ENCODE data around the gene CDC14A.
"Not testable (repeated sequence)": the region's sequence is repeated elsewhere in the genome, so short reads cannot be mapped to it uniquely, and the experiment has no call there.

CDC14A gene

DNA sequence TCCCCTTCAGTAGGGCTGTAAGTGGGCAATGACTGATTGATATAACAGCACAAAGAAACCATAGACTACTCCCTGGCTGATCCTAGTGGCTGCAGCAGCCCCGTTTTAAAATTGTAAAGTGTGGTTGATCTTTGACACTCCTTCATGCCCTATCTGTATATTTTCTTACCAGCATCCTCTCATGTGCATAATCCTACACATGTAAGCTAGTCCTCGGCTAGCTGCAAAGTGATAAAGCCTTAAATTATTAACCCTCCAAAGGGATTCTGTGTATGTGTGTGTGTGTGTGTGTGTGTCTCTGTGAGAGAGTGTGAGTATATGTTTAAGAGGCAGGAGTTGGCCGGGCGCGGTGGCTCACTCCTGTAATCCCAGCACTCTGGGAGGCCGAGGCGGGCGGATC lies 30.8 kb upstream of the CDC14A start:
- DNase-seq (no peak), ATAC-seq (replicated peaks) (no peak)
- no peaks in the 10 kb centered on the region for H3K4me1 Mint-ChIP-seq (ENCODE audit: low read depth in 2 of 2)
- no peak overlapping the region for H3K27ac Mint-ChIP-seq
- H3K27me3 Mint-ChIP-seq: no peaks in the 10 kb centered on the region
- peaks cover 4 to 9% of the 10 kb centered on the region in 2 donors for H3K9me3 Mint-ChIP-seq
- no peak overlapping the region for H3K4me3 Mint-ChIP-seq
- H3K36me3 Mint-ChIP-seq (ENCODE audit: insufficient read depth): no peaks in the 10 kb centered on the region

DNA sequence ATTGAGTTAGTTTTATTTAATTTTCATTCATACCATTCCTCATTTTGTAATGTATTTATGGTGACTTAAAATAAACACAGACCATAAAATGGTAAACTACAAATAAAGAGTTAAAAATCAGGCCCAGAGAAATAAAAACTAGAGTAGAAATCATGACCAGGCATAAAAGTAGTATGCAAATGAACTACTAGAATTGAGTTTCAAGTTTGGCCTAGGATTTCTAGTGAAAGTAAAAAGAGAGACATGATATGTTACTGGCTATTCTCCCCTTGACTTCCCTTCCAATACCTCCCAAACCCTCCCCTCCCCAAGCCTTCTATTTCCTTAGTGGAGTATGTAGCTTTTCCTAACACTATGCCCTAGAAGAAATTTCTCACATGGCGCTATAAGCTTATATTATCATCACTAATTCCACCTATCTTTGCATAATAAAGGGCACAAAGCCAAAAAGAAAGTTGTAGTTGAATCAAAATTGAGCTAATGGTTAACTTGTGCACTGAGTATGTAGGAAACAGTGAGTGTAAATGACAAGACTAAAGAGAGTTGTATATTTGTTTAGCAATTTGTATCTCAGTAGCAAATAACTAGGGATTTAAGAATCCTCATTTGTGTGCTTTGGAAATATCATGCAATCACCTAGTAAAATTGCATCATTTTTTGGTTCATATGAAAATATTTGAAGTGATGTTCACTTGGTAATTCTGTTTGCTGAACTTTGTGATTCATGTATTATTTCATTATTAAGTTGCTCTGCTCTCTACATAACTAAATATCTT lies 29.7 kb upstream of the CDC14A start:
- H3K9me3 Mint-ChIP-seq: peaks cover 4 to 9% of the 10 kb centered on the region in 2 donors
- H3K27ac Mint-ChIP-seq: no peak overlapping the region
- no peaks in the 10 kb centered on the region for H3K4me1 Mint-ChIP-seq (ENCODE audit: low read depth in 2 of 2)
- DNase-seq (no peak), ATAC-seq (replicated peaks) (no peak)
- H3K36me3 Mint-ChIP-seq (ENCODE audit: insufficient read depth): no peaks in the 10 kb centered on the region
- H3K4me3 Mint-ChIP-seq: no peak overlapping the region
- no peaks in the 10 kb centered on the region for H3K27me3 Mint-ChIP-seq

DNA sequence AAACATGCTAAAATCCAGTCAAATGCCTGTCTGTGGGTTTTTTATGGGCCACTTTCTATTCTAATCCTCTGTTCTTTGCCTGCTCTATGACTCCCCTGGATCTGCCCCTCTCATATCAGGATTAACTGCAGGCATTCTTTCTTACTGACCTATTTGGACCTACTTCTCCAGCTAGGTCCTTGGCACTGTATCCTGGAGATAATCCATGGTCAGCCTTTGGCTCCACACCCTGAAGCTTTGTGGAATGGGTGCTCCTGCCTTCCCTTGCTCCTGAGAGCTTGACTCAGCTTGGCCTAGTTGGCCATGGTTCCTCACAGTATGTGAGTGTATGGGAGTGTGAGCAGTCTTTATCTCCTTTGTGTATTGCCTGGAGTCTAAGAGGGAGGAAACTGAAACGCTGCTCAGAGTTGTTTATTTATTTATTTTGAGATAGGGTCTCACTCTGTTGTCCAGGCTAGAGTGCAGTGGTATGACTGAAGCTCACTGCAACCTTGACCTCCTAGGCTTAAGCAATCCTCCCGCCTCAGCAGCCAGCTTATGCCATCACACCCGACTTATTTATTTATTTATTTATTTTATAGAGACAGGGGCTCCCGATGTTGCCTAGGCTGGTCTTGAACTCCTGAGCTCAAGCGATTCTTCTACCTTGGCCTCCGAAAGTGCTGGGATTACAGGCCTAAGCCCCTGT lies 28.7 kb upstream of the CDC14A start:
- no peaks in the 10 kb centered on the region for H3K4me1 Mint-ChIP-seq (ENCODE audit: low read depth in 2 of 2)
- H3K36me3 Mint-ChIP-seq (ENCODE audit: insufficient read depth): no peaks in the 10 kb centered on the region
- DNase-seq (no peak), ATAC-seq (replicated peaks) (no peak)
- H3K27ac Mint-ChIP-seq: no peak overlapping the region
- no peak overlapping the region for H3K4me3 Mint-ChIP-seq
- H3K27me3 Mint-ChIP-seq: no peaks in the 10 kb centered on the region
- peaks cover 4 to 9% of the 10 kb centered on the region in 2 donors for H3K9me3 Mint-ChIP-seq

DNA sequence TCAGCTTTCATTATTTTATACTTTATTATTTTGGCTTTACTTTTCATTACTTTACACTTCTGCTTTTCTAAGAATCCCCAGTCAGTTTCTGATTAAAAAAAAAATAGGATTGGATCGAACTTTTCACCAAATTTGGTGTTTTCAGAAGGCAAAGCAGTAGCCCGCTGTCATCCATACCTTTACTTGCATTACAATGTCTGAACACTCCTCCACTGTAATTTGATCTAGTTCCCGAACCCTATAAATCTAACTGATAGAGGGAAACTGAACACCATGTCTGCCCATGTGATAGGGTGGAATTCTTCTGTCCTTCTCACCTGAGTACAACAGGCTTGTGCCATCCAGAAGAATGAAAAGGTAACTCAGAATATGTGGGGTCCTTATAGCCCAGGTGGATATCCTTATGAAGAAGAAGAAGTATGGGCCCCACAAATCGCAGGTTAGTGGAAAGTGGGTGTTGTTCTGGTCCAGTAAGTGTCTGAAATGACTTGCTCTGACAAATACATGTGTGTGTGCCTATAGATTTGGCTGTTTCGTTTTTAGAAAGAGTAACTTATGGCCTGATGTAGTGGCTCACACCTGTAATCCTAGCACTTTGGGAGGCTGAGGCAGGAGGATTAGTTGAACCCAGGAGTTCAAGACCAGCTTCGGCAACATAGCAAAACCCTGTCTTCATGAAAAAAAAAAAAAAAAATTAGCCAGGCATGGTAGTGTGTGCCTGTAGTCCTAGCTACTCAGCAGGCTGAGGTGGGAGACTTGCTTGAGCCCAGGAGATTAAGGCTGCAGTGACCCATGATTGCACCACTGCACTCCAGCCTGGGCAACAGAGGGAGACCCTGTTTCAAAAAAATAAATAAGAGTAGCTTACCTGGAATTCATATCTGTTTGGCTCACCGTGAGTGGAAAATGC lies 26.6 kb upstream of the CDC14A start:
- Mint-ChIP-seq H3K4me1 (ENCODE audit: low read depth in 2 of 2) (no peaks in the 10 kb centered on the region), H3K27ac (no peak overlapping the region), H3K9me3 (no peaks in the 10 kb centered on the region), H3K4me3 (no peak overlapping the region), H3K36me3 (ENCODE audit: insufficient read depth) (no peaks in the 10 kb centered on the region), H3K27me3 (no peaks in the 10 kb centered on the region)
- no peak for DNase-seq
- ATAC-seq (replicated peaks): no peak

DNA sequence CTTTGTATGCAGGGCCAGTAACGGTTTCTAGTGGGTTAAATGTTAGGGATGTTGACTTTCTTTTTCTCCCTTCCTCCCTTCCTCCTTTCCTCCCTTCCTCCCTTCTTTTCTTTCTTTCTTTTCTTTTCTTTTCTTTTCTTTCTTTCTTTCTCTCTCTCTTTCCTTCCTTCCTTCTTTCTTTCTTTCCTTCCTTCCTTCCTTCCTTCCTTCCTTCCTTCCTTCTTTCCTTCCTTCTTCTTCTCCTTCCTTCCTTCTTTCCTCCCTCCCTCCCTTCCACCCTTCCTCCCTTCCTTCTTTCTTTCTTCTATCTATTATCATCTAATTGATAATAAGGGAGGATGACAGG lies 26.0 kb upstream of the CDC14A start:
- not testable (repeated sequence) for H3K27me3 Mint-ChIP-seq; ATAC-seq (replicated peaks); H3K4me3 Mint-ChIP-seq; H3K36me3 Mint-ChIP-seq (ENCODE audit: insufficient read depth); DNase-seq; H3K27ac Mint-ChIP-seq; H3K9me3 Mint-ChIP-seq; H3K4me1 Mint-ChIP-seq (ENCODE audit: low read depth in 2 of 2)

DNA sequence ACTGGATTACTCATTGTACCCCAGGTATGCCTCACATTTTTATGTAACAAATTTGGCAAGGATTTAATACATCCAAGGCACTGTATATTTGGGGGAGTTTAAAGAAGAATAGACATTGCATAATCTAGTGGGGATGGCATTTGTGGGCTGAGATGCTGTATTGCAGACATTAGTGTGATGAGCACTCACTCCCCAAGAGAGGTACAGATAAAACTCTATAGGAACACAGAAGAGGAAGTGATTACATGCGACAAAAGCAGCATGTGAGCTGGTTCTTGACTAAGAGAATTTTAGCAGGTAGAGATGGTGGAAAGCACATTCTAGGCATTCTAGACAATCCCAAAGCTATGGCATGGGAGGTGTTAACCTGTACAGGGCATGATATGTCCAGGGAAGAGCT lies 24.2 kb upstream of the CDC14A start:
- no peaks in the 10 kb centered on the region for H3K27me3 Mint-ChIP-seq
- H3K9me3 Mint-ChIP-seq: no peaks in the 10 kb centered on the region
- H3K4me3 Mint-ChIP-seq: no peak overlapping the region
- ATAC-seq (replicated peaks) (no peak), DNase-seq (no peak)
- no peak overlapping the region for H3K27ac Mint-ChIP-seq
- H3K4me1 Mint-ChIP-seq (ENCODE audit: low read depth in 2 of 2): no peaks in the 10 kb centered on the region
- no peaks in the 10 kb centered on the region for H3K36me3 Mint-ChIP-seq (ENCODE audit: insufficient read depth)

DNA sequence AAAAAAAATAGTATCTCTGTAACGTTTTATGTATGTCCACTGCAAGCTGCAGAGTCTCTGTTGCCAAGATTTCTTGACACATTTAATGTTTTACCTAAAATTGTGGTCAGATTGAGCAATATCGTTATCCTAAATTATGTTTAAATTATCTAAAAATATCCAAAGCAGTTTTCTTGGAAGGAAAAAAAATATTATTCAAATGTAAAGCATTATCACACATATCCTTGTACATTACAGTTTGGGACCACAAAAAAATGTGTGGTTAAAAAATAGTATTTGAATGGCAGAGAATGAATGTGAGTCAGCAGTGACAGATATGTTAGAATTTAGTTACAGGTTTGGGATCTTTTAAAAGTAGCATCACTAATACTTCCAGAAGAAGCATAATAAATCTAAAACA lies 21.2 kb upstream of the CDC14A start:
- H3K4me3 Mint-ChIP-seq: not testable (repeated sequence)

DNA sequence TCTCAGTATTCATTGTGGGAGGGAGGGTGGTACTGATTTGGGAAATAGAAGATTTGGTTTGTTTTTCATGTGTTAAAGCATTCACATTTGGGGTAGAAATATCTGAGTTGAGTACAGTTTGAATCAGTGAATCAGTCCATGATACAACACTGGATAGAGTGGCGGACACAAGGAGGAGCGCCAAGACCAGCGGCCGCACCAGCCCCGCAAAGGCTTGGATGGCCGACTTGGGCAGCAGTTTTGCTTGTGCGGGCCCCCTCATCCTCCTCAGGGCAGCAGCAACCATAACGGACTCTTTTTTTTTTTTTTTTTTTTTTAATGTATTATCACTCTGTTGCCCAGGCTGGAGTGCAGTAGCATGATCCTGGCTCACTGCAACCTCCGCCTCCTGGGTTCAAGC lies 20.0 kb upstream of the CDC14A start:
- Mint-ChIP-seq H3K36me3 (ENCODE audit: insufficient read depth) (no peaks in the 10 kb centered on the region), H3K4me1 (ENCODE audit: low read depth in 2 of 2) (no peaks in the 10 kb centered on the region), H3K9me3 (no peaks in the 10 kb centered on the region), H3K4me3 (no peak overlapping the region), H3K27me3 (peaks cover 2 to 15% of the 10 kb centered on the region in 2 donors), H3K27ac (no peak overlapping the region)
- ATAC-seq (replicated peaks): no peak
- DNase-seq: no peak

More for the DNA sequence above, 21.2 kb upstream of the CDC14A start:
- not testable (repeated sequence) for H3K36me3 Mint-ChIP-seq (ENCODE audit: insufficient read depth); H3K27ac Mint-ChIP-seq; DNase-seq; H3K27me3 Mint-ChIP-seq; ATAC-seq (replicated peaks); H3K9me3 Mint-ChIP-seq; H3K4me1 Mint-ChIP-seq (ENCODE audit: low read depth in 2 of 2)

DNA sequence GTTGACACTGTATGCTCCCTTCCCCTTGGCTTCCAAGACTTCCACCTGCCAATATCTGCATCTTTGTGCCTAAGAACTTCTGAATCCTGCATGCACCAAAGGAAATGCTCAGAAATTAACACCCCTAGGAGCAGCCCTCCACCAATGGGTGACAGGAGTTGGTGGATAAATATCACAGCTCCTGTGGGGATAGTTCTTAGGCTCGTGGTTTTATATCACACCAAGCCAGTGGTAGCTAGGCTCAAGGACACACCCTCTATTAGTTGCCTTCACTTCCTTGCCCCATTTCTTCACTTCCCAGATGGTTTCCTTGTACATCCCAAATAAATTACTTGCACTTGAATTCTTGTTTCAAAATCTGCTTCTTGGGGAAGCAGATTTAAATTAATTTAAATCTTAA lies 16.9 kb upstream of the CDC14A start:
- H3K4me3 Mint-ChIP-seq: no peak overlapping the region

DNA sequence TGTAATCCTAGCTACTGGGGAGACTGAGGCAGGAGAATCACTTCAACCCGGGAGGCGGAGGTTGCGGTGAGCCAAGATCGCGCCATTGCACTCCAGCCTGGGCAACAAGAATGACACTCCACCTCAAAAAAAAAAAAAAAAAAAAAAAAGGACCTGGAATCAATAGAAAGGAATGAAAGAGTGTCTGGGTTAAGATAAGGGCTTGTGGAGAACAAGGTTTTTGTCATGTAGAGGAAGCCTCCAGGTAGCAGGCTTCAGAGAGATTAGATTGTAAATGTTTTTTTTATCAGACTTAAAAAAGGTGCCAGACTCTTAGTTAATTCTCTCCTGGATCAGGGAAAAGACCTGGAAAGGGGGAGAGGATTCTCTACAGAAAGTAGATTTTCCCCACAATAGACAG lies 14.4 kb upstream of the CDC14A start:
- H3K4me3 Mint-ChIP-seq; ATAC-seq (replicated peaks); DNase-seq; H3K4me1 Mint-ChIP-seq (ENCODE audit: low read depth in 2 of 2); H3K36me3 Mint-ChIP-seq (ENCODE audit: insufficient read depth); H3K27ac Mint-ChIP-seq; H3K9me3 Mint-ChIP-seq: not testable (repeated sequence)
- peaks cover 6 to 18% of the 10 kb centered on the region in 2 donors for H3K27me3 Mint-ChIP-seq

More for the DNA sequence above, 16.9 kb upstream of the CDC14A start:
- peaks cover 6 to 18% of the 10 kb centered on the region in 2 donors for H3K27me3 Mint-ChIP-seq
- no peaks in the 10 kb centered on the region for H3K36me3 Mint-ChIP-seq (ENCODE audit: insufficient read depth)
- no peak for ATAC-seq (replicated peaks)
- no peaks in the 10 kb centered on the region for H3K4me1 Mint-ChIP-seq (ENCODE audit: low read depth in 2 of 2)
- no peaks in the 10 kb centered on the region for H3K9me3 Mint-ChIP-seq
- no peak overlapping the region for H3K27ac Mint-ChIP-seq
- DNase-seq: no peak

DNA sequence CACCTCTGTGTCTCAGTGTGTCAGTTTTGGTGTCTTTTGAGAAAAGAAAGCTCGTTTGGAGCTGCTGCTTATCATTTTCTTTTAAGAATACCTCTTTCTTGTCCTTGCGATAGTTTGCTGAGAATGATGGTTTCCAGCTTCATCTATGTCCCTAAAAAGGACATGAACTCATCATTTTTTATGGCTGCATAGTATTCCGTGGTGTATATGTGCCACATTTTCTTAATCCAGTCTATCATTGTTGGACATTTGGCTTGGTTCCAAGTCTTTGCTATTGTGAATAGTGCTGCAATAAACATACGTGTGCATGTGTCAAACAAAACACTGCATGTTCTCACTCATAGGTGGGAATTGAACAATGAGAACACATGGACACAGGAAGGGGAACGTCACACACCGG lies 12.6 kb upstream of the CDC14A start:
- H3K27ac Mint-ChIP-seq; H3K9me3 Mint-ChIP-seq; DNase-seq; H3K4me3 Mint-ChIP-seq; H3K36me3 Mint-ChIP-seq (ENCODE audit: insufficient read depth); H3K4me1 Mint-ChIP-seq (ENCODE audit: low read depth in 2 of 2); ATAC-seq (replicated peaks): not testable (repeated sequence)
- peaks cover 6 to 18% of the 10 kb centered on the region in 2 donors for H3K27me3 Mint-ChIP-seq

DNA sequence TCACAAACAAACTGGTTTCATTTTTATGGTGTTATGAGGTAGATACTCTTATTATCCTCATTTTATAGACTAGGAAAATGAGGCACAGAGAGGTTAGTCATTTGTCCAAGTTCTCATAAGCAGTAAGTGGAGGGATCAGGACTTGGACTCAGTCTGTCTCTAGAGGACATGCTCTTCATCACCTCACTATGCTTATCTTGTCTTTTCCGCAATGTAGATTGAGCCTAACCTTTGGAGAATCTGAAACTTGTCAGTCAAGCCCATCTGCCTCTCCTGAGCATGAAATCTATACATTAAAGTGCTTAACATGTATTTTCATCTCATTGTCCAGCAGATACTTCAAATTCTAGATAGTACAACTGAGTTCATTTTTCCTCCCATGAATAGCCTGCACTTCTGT lies 11.8 kb upstream of the CDC14A start:
- no peak overlapping the region for H3K4me3 Mint-ChIP-seq

DNA sequence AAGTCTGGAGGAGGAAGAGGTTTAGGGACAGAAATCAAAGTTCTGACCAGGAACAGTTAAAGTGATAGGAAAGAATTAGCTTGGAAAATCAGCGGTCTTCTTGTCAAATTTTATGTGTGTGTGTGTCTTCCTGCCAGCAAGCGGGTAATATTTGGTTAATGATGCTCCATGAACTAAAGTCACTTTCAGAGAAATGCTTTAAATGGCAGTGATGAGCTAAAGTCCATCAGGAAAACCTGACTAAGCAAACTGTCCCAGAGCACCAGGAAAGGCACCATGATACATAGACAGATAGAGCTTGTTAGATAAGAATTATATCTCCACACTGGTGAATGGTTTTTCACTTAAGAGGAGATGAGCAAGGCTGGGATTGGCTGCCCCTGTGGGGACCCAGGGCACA lies 10.0 kb upstream of the CDC14A start:
- Mint-ChIP-seq H3K4me3 (no peak overlapping the region), H3K4me1 (ENCODE audit: low read depth in 2 of 2) (no peaks in the 10 kb centered on the region), H3K27me3 (peaks cover 4% of the 10 kb centered on the region in 2 donors), H3K27ac (no peak overlapping the region), H3K9me3 (no peaks in the 10 kb centered on the region), H3K36me3 (ENCODE audit: insufficient read depth) (no peaks in the 10 kb centered on the region)
- DNase-seq (no peak), ATAC-seq (replicated peaks) (no peak)

More for the DNA sequence above, 11.8 kb upstream of the CDC14A start:
- Mint-ChIP-seq H3K9me3 (no peaks in the 10 kb centered on the region), H3K4me1 (ENCODE audit: low read depth in 2 of 2) (no peaks in the 10 kb centered on the region), H3K27ac (no peak overlapping the region), H3K36me3 (ENCODE audit: insufficient read depth) (no peaks in the 10 kb centered on the region), H3K27me3 (peaks cover 6 to 18% of the 10 kb centered on the region in 2 donors)
- DNase-seq (no peak), ATAC-seq (replicated peaks) (no peak)
